Measurements from ENCODE around the gene PDGFB. TPM values are rescaled to one million over a fixed set of nuclear protein-coding genes. Genes with fewer than 3 reads are reported as not detected.

The PDGFB gene
- total and polyA plus RNA-seq, 9 donors: 9.7 to 22.3 (median 19.0) TPM

- WGBS (ENCODE audit: insufficient coverage): 65% methylated on average over 8 of the region's 14 CpGs
- H3K4me1 ChIP-seq (ENCODE audit: control insufficient read depth, insufficient read depth, low read length): peaks cover 65% of the 10 kb centered on the region
Observed at GRCh38 chr22:39176714-39177455, 67.9 kb downstream of the PDGFB start.

GRCh38 chr22:39176143-39176713 is 68.6 kb downstream of the PDGFB start:
- Histone ChIP-seq H3K4me3 (ENCODE audit: low read length) (no peak overlapping the region), H3K27ac (ENCODE audit: low read length) (peak overlapping the region; percentile 86), H3K27me3 (ENCODE audit: control insufficient read depth, insufficient read depth, low read length) (no peaks in the 10 kb centered on the region), H3K4me1 (ENCODE audit: control insufficient read depth, insufficient read depth, low read length) (peaks cover 72% of the 10 kb centered on the region), H3K9me3 (replicated peaks; ENCODE audit: control insufficient read depth, low read depth, low read length) (no peaks in the 10 kb centered on the region), H3K36me3 (ENCODE audit: control insufficient read depth, insufficient read depth, low read length) (no peaks in the 10 kb centered on the region)
- 10% methylated on average over 16 of the region's 23 CpGs for WGBS (ENCODE audit: insufficient coverage)
- peak; percentile 83 for DNase-seq

More at GRCh38 chr22:39176714-39177455, 67.9 kb downstream of the PDGFB start:
- H3K36me3 ChIP-seq (ENCODE audit: control insufficient read depth, insufficient read depth, low read length): no peaks in the 10 kb centered on the region
- no peaks in the 10 kb centered on the region for H3K27me3 ChIP-seq (ENCODE audit: control insufficient read depth, insufficient read depth, low read length)
- H3K9me3 ChIP-seq (replicated peaks; ENCODE audit: control insufficient read depth, low read depth, low read length): no peaks in the 10 kb centered on the region
- peak overlapping the region; percentile 86 for H3K27ac ChIP-seq (ENCODE audit: low read length)
- no peak for DNase-seq
- no peak overlapping the region for H3K4me3 ChIP-seq (ENCODE audit: low read length)

GRCh38 chr22:39175353-39176142 is 69.2 kb downstream of the PDGFB start:
- Histone ChIP-seq H3K27me3 (ENCODE audit: control insufficient read depth, insufficient read depth, low read length) (no peaks in the 10 kb centered on the region), H3K4me3 (ENCODE audit: low read length) (no peak overlapping the region), H3K36me3 (ENCODE audit: control insufficient read depth, insufficient read depth, low read length) (no peaks in the 10 kb centered on the region), H3K9me3 (replicated peaks; ENCODE audit: control insufficient read depth, low read depth, low read length) (no peaks in the 10 kb centered on the region), H3K27ac (ENCODE audit: low read length) (peak overlapping the region; percentile 86), H3K4me1 (ENCODE audit: control insufficient read depth, insufficient read depth, low read length) (peaks cover 76% of the 10 kb centered on the region)
- WGBS (ENCODE audit: insufficient coverage): 71% methylated on average over 16 of the region's 18 CpGs
- peak; percentile 17 for DNase-seq

- Histone ChIP-seq H3K27ac (ENCODE audit: low read length) (peak overlapping the region; percentile 86), H3K4me3 (ENCODE audit: low read length) (no peak overlapping the region), H3K36me3 (ENCODE audit: control insufficient read depth, insufficient read depth, low read length) (no peaks in the 10 kb centered on the region), H3K27me3 (ENCODE audit: control insufficient read depth, insufficient read depth, low read length) (no peaks in the 10 kb centered on the region), H3K4me1 (ENCODE audit: control insufficient read depth, insufficient read depth, low read length) (peaks cover 73% of the 10 kb centered on the region), H3K9me3 (replicated peaks; ENCODE audit: control insufficient read depth, low read depth, low read length) (no peaks in the 10 kb centered on the region)
- WGBS (ENCODE audit: insufficient coverage): 38% methylated on average over 10 of the region's 22 CpGs
- peak; percentile 89 for DNase-seq
Observed at GRCh38 chr22:39174498-39175352, 70.1 kb downstream of the PDGFB start.

- Histone ChIP-seq H3K9me3 (replicated peaks; ENCODE audit: control insufficient read depth, low read depth, low read length) (no peaks in the 10 kb centered on the region), H3K36me3 (ENCODE audit: control insufficient read depth, insufficient read depth, low read length) (no peaks in the 10 kb centered on the region), H3K4me3 (ENCODE audit: low read length) (no peak overlapping the region), H3K27ac (ENCODE audit: low read length) (peak overlapping the region; percentile 86), H3K4me1 (ENCODE audit: control insufficient read depth, insufficient read depth, low read length) (peaks cover 67% of the 10 kb centered on the region), H3K27me3 (ENCODE audit: control insufficient read depth, insufficient read depth, low read length) (no peaks in the 10 kb centered on the region)
- DNase-seq: peak; percentile 32
- 34% methylated on average over 4 of the region's 11 CpGs for WGBS (ENCODE audit: insufficient coverage)
Observed at GRCh38 chr22:39173787-39174497, 70.8 kb downstream of the PDGFB start.

Other genes starting within 250 kb of the PDGFB start
- 1.5 TPM for gene APOBEC3C, start 230.7 kb downstream of the PDGFB start, total RNA-seq
- 10 to 100 TPM in 1 of 8 donors, 1 to 10 TPM in 7; 3.0 to 10.2 (median 5.9) TPM for gene APOBEC3C, start 230.7 kb downstream of the PDGFB start, polyA plus RNA-seq (ENCODE audit: insufficient read depth in 1 of 8, insufficient read length in 8 of 8, low replicate concordance in 1 of 8)
- gene APOBEC3D, start 223.9 kb downstream of the PDGFB start, total RNA-seq: 1.0 TPM
- 1 to 10 TPM in 3 of 8 donors, under 1 TPM in 5; 0.57 to 1.9 (median 0.79) TPM for gene APOBEC3D, start 223.9 kb downstream of the PDGFB start, polyA plus RNA-seq (ENCODE audit: insufficient read depth in 1 of 8, insufficient read length in 8 of 8, low replicate concordance in 1 of 8)
- gene APOBEC3F, start 204.1 kb downstream of the PDGFB start, total RNA-seq: 2.7 TPM
- gene APOBEC3F, start 204.1 kb downstream of the PDGFB start, polyA plus RNA-seq (ENCODE audit: insufficient read depth in 1 of 8, insufficient read length in 8 of 8, low replicate concordance in 1 of 8): 1 to 10 TPM; 2.7 to 4.6 (median 3.3) TPM
- gene APOBEC3G, start 167.7 kb downstream of the PDGFB start, total RNA-seq: 3.4 TPM
- gene APOBEC3G, start 167.7 kb downstream of the PDGFB start, polyA plus RNA-seq (ENCODE audit: insufficient read depth in 1 of 8, insufficient read length in 8 of 8, low replicate concordance in 1 of 8): 1 to 10 TPM; 2.6 to 5.4 (median 3.9) TPM
- gene APOBEC3H, start 147.7 kb downstream of the PDGFB start, total RNA-seq: not detected
- under 1 TPM in 1 of 8 donors, not detected in 7; 0.16 TPM for gene APOBEC3H, start 147.7 kb downstream of the PDGFB start, polyA plus RNA-seq (ENCODE audit: insufficient read depth in 1 of 8, insufficient read length in 8 of 8, low replicate concordance in 1 of 8)
- 2.7 TPM for gene CBX7, start 92.3 kb downstream of the PDGFB start, total RNA-seq
- gene CBX7, start 92.3 kb downstream of the PDGFB start, polyA plus RNA-seq (ENCODE audit: insufficient read depth in 1 of 8, insufficient read length in 8 of 8, low replicate concordance in 1 of 8): 1 to 10 TPM; 2.4 to 5.1 (median 3.3) TPM
- gene RPL3, start 74.6 kb upstream of the PDGFB start, total RNA-seq: 1,838 TPM
- 1,000 to 10,000 TPM; 2,740 to 3,798 (median 3,333) TPM for gene RPL3, start 74.6 kb upstream of the PDGFB start, polyA plus RNA-seq (ENCODE audit: insufficient read depth in 1 of 8, insufficient read length in 8 of 8, low replicate concordance in 1 of 8)
- gene SYNGR1, start 105.0 kb upstream of the PDGFB start, total RNA-seq: 6.3 TPM
- gene SYNGR1, start 105.0 kb upstream of the PDGFB start, polyA plus RNA-seq (ENCODE audit: insufficient read depth in 1 of 8, insufficient read length in 8 of 8, low replicate concordance in 1 of 8): 10 to 100 TPM; 12.4 to 19.8 (median 14.9) TPM
- 13.4 TPM for gene TAB1, start 154.8 kb upstream of the PDGFB start, total RNA-seq
- gene TAB1, start 154.8 kb upstream of the PDGFB start, polyA plus RNA-seq (ENCODE audit: insufficient read depth in 1 of 8, insufficient read length in 8 of 8, low replicate concordance in 1 of 8): 10 to 100 TPM; 20.3 to 27.1 (median 22.5) TPM
- 1.7 TPM for gene MGAT3, start 212.0 kb upstream of the PDGFB start, total RNA-seq
- 1 to 10 TPM; 3.4 to 9.6 (median 5.0) TPM for gene MGAT3, start 212.0 kb upstream of the PDGFB start, polyA plus RNA-seq (ENCODE audit: insufficient read depth in 1 of 8, insufficient read length in 8 of 8, low replicate concordance in 1 of 8)

Data from muscle of leg (tissue), 11 donors.